BJ (cell line): ENCODE results near the gene TPRN. TPM values are rescaled to one million over a fixed set of nuclear protein-coding genes. Genes with fewer than 3 reads are reported as not detected.

Source experiments
- CTCF ChIA-PET: fragments of 350-600 bp; formaldehyde crosslinking; extraction: SDS; loops from one replicate; lab custom pipeline; 2021; ENCODE audit warnings: antibody characterized with exemption, inconsistent platforms; lab: Yijun Ruan, JAX
- POLR2A ChIA-PET: fragments of 300-600 bp; sonication (Branson Sonifier 250); formaldehyde crosslinking; extraction: SDS; loops from one replicate; lab custom pipeline; 2021; ENCODE audit warnings: antibody characterized with exemption; lab: Charles Lee
- DNase-seq: peaks from one replicate; pipeline ENCODE4 v3.0.0-alpha.2; 2011; ENCODE audit warnings: low read depth
- H3K27me3 ChIP-seq: 2 replicates; pipeline ENCODE4 v1.6.0; 2011; ENCODE audit warnings: low read length; ENCODE audit not compliant: control insufficient read depth, insufficient read depth
- H3K36me3 ChIP-seq: 2 replicates; pipeline ENCODE4 v1.5.1; 2011; ENCODE audit warnings: low read length; ENCODE audit not compliant: control insufficient read depth, insufficient read depth
- H3K4me3 ChIP-seq: 2 replicates; pipeline ENCODE4 v1.5.1; 2011; ENCODE audit warnings: low read depth, mild to moderate bottlenecking, control low read depth, low read length
- polyA plus RNA-seq: library from polyadenylated mRNA; depleted of rRNA; stranded (reverse); fragments of >200 nt; gene quantifications from 2 replicates; pipeline ENCODE4 v1.2.3, GENCODE V29; 2011
- TF ChIP-seq, protein P1 (sequence below): IDR thresholded peaks from 2 replicates; pipeline ENCODE4 v1.5.1; 2011; ENCODE audit warnings: low read depth, mild to moderate bottlenecking, control low read depth, inconsistent platforms, low read length, moderate library complexity; ENCODE audit not compliant: insufficient read depth

TPRN gene
- polyA plus RNA-seq, 1 experiment, result 3.5 TPM

GRCh38 chr9:137152844-137153405 is 47.6 kb downstream of the TPRN start:
- TF ChIP-seq, protein P1, sequence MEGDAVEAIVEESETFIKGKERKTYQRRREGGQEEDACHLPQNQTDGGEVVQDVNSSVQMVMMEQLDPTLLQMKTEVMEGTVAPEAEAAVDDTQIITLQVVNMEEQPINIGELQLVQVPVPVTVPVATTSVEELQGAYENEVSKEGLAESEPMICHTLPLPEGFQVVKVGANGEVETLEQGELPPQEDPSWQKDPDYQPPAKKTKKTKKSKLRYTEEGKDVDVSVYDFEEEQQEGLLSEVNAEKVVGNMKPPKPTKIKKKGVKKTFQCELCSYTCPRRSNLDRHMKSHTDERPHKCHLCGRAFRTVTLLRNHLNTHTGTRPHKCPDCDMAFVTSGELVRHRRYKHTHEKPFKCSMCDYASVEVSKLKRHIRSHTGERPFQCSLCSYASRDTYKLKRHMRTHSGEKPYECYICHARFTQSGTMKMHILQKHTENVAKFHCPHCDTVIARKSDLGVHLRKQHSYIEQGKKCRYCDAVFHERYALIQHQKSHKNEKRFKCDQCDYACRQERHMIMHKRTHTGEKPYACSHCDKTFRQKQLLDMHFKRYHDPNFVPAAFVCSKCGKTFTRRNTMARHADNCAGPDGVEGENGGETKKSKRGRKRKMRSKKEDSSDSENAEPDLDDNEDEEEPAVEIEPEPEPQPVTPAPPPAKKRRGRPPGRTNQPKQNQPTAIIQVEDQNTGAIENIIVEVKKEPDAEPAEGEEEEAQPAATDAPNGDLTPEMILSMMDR, result no peak
- Histone ChIP-seq H3K4me3 (no peak overlapping the region), H3K27me3 (peaks cover 5% of the 10 kb centered on the region; the same call in 1 of the 2 replicates), H3K36me3 (no peaks in the 10 kb centered on the region)
- no peak for DNase-seq
- POLR2A ChIA-PET, result no interaction called here
- CTCF ChIA-PET, result no interaction called here

- CTCF ChIA-PET, result interaction anchor here (0.7 to 1.0 kb wide), 3 partner anchors 11 to 73 kb away, joined by 3 read pairs; no protein-coding TSS in a partner anchor
- no peaks in the 10 kb centered on the region for H3K36me3 ChIP-seq
- POLR2A ChIA-PET, result no interaction called here
- TF ChIP-seq, protein P1, result no peak
- no peak for DNase-seq
- H3K4me3 ChIP-seq, result no peak overlapping the region
- H3K27me3 ChIP-seq, result 0 out of 2 replicates have a peak, but pooled peaks cover 3% of the 10 kb centered on the region
Measured at GRCh38 chr9:137150617-137151457, 49.7 kb downstream of the TPRN start.

- ChIA-PET CTCF (interaction anchor here (0.7 kb wide), 2 partner anchors 25 to 73 kb away, joined by 3 read pairs; no protein-coding TSS in a partner anchor), POLR2A (no interaction called here)
- Histone ChIP-seq H3K27me3 (0 out of 2 replicates have a peak, but pooled peaks cover 3% of the 10 kb centered on the region), H3K36me3 (no peaks in the 10 kb centered on the region), H3K4me3 (no peak overlapping the region)
- DNase-seq, result no peak
- TF ChIP-seq, protein P1, result no peak
Measured at GRCh38 chr9:137149942-137150616, 50.5 kb downstream of the TPRN start.

- Histone ChIP-seq H3K36me3 (no peaks in the 10 kb centered on the region), H3K4me3 (no peak overlapping the region), H3K27me3 (0 out of 2 replicates have a peak, but pooled peaks cover 3% of the 10 kb centered on the region)
- ChIA-PET POLR2A (no interaction called here), CTCF (no interaction called here)
- DNase-seq, result no peak
- TF ChIP-seq, protein P1, result no peak
Measured at GRCh38 chr9:137149363-137149762, 51.2 kb downstream of the TPRN start.

DNA sequence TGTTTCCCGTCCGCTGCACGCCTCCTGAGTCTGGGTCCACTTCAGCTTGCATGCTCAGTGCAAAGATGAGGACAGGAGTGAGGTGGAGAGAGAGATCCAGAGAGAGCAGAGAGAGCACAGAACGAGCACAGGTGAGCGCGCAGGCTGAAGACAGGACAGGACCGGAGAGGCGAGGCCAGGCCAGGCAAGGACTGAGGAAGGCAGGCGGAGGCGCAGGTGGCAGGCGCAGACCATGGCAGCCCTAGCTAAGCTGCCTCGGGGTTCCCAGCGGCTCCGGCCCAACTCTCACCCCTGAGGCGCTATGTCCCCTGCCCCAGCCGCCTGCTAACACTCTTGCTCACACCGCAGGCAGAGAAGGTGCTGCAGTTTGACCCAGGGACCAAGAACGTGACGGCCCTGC is 51.9 kb downstream of the TPRN start:
- Histone ChIP-seq H3K4me3 (no peak overlapping the region), H3K36me3 (no peaks in the 10 kb centered on the region), H3K27me3 (0 out of 2 replicates have a peak, but pooled peaks cover 3% of the 10 kb centered on the region)
- TF ChIP-seq, protein P1, result no peak
- ChIA-PET POLR2A (no interaction called here), CTCF (no interaction called here)
- no peak for DNase-seq
